PC-9 (cell line): ENCODE results near the gene ETV4. TPM values are rescaled to one million over a fixed set of nuclear protein-coding genes. Genes with fewer than 3 reads are reported as not detected.

Experiments
- BruUV-seq: library from RNA; stranded (reverse); fragments of 400-500 nt; replicated peaks from 2 replicates; lab custom pipeline; 2021; lab: Mats Ljungman, UMichigan
- CTCF ChIA-PET: fragments of 300-600 bp; sonication (Branson Sonifier 250); formaldehyde crosslinking; loops from one replicate; lab custom pipeline; 2022; ENCODE audit warnings: antibody characterized with exemption; lab: Charles Lee
- POLR2A ChIA-PET: fragments of 300-600 bp; sonication (Branson Sonifier 250); formaldehyde crosslinking; loops from one replicate; lab custom pipeline; 2022; ENCODE audit warnings: antibody characterized with exemption; ENCODE audit not compliant: unreplicated experiment; lab: Charles Lee
- DNase-seq, 2 experiments: peaks; one replicate each; pipeline versions ENCODE4 v3.0.0 to v3.0.0-alpha.2; 2015 to 2022; ENCODE audit warnings: mixed read lengths in 1 of 2
- H2AFZ ChIP-seq: fragments of 200-600 bp; sonication (generic); 2 replicates; pipeline ENCODE4 v1.8.1; 2017; ENCODE audit warnings: antibody characterized with exemption
- H3F3A ChIP-seq: fragments of 200-600 bp; sonication (generic); 2 replicates; pipeline ENCODE4 v1.8.1; 2017; ENCODE audit warnings: antibody characterized with exemption, mild to moderate bottlenecking, low read depth; ENCODE audit not compliant: insufficient read depth
- H3K27ac ChIP-seq: fragments of 200-600 bp; sonication (generic); 2 replicates; pipeline ENCODE4 v1.6.1; 2016; ENCODE audit warnings: mixed run types
- H3K27me3 ChIP-seq: fragments of 200-600 bp; sonication (generic); 2 replicates; pipeline ENCODE4 v1.6.1; 2016; ENCODE audit warnings: low read depth, mixed run types; ENCODE audit not compliant: insufficient read depth
- H3K36me3 ChIP-seq: fragments of 200-600 bp; sonication (generic); 2 replicates; pipeline ENCODE4 v1.6.1; 2016; ENCODE audit warnings: low read depth, mixed run types
- H3K4me1 ChIP-seq: fragments of 200-600 bp; sonication (generic); replicated peaks from 2 replicates; pipeline ENCODE4 v1.6.1; 2016; ENCODE audit warnings: mixed run types; ENCODE audit not compliant: insufficient read depth
- H3K4me2 ChIP-seq: fragments of 200-600 bp; sonication (generic); 2 replicates; pipeline ENCODE4 v1.6.1; 2017; ENCODE audit warnings: mixed run types
- H3K4me3 ChIP-seq: fragments of 200-600 bp; sonication (generic); 2 replicates; pipeline ENCODE4 v1.6.1; 2016; ENCODE audit warnings: mixed run types
- H3K79me2 ChIP-seq: fragments of 200-600 bp; sonication (generic); 2 replicates; pipeline ENCODE4 v1.6.1; 2017; ENCODE audit warnings: low read depth, mixed run types
- H3K9me2 ChIP-seq: fragments of 200-600 bp; sonication (generic); 2 replicates; pipeline ENCODE4 v1.8.1; 2017; ENCODE audit warnings: mild to moderate bottlenecking; ENCODE audit not compliant: insufficient read depth
- H3K9me3 ChIP-seq: fragments of 200-600 bp; sonication (generic); 2 replicates; pipeline ENCODE4 v1.8.1; 2016; ENCODE audit warnings: low read depth; ENCODE audit not compliant: insufficient read depth
- H4K20me1 ChIP-seq: fragments of 200-600 bp; sonication (generic); 2 replicates; pipeline ENCODE4 v1.8.1; 2017; ENCODE audit not compliant: insufficient read depth
- EZH2 ChIP-seq: fragments of 200-600 bp; sonication (generic); IDR thresholded peaks from 2 replicates; pipeline ENCODE4 v1.8.0; 2017; ENCODE audit warnings: antibody characterized with exemption, low read depth
- intact Hi-C: fragments of 100-400 bp; cut with micrococcal nuclease; formaldehyde crosslinking; loops from one replicate; pipeline ENCODE4 v1.10.0; 2022; ENCODE audit not compliant: unreplicated experiment
- total RNA-seq: library from RNA; stranded (reverse); gene quantifications from 2 replicates; pipeline ENCODE4 v1.2.3, GENCODE V29; 2021
- TF ChIP-seq, protein P1 (sequence below): fragments of 200-600 bp; sonication (generic); conservative IDR thresholded peaks from 2 replicates; pipeline ENCODE4 v1.6.1; 2017; ENCODE audit warnings: mixed run types, antibody characterized with exemption, mild to moderate bottlenecking, moderate library complexity

The ETV4 gene
- total RNA-seq, 1 experiment from 2014 or later = 84.2 TPM

DNA sequence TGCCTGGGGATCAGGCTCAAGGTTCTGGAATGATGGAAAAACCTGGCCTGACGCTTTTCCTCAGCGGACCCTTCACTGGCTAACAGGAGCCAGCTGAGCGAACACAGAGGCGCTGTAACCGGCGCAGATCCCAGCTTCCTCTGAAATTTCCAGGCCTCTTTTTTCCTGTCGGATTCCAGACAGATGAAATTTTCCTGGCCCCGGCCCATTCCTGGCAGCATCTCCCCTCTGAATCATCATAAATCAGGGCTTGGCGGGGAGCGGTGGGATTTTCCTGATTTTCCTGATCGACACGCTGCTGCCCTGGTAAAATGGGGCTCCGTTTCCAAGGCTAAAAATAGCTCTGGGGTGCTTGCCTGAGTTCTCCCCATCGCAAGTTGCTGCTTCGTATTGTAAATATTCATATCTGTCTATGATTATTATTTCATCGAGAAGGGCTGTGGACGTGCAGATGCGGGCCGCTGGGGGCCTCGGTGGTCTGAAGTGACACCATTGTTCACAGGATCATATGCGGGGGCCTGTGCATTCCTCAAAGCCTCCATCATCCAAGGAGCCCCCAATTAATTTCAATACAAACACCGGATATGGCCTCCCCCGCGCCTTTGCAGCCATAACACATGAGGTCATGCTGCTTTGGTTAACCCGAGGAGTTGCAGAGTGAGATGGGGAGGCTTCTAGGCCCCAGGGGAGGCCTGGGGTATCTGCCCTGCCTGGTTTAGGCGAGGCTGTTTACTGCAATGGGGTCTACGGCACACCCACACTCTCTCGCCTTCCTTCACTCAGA lies 45.8 kb upstream of the ETV4 start:
- Histone ChIP-seq H3K4me1 (peaks cover 8% of the 10 kb centered on the region), H3F3A (peaks cover 8% of the 10 kb centered on the region), H3K9me3 (no peaks in the 10 kb centered on the region), H2AFZ (no peak overlapping the region), H3K4me2 (no peak overlapping the region), H3K9me2 (no peaks in the 10 kb centered on the region), H3K27me3 (no peaks in the 10 kb centered on the region), H3K79me2 (no peaks in the 10 kb centered on the region), H4K20me1 (no peaks in the 10 kb centered on the region), H3K27ac (no peak overlapping the region), H3K4me3 (no peak overlapping the region), H3K36me3 (no peaks in the 10 kb centered on the region)
- TF ChIP-seq EZH2 = no peak
- TF ChIP-seq, protein P1, sequence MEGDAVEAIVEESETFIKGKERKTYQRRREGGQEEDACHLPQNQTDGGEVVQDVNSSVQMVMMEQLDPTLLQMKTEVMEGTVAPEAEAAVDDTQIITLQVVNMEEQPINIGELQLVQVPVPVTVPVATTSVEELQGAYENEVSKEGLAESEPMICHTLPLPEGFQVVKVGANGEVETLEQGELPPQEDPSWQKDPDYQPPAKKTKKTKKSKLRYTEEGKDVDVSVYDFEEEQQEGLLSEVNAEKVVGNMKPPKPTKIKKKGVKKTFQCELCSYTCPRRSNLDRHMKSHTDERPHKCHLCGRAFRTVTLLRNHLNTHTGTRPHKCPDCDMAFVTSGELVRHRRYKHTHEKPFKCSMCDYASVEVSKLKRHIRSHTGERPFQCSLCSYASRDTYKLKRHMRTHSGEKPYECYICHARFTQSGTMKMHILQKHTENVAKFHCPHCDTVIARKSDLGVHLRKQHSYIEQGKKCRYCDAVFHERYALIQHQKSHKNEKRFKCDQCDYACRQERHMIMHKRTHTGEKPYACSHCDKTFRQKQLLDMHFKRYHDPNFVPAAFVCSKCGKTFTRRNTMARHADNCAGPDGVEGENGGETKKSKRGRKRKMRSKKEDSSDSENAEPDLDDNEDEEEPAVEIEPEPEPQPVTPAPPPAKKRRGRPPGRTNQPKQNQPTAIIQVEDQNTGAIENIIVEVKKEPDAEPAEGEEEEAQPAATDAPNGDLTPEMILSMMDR = no peak
- intact Hi-C loops = no loop called here
- ChIA-PET POLR2A (no interaction called here), CTCF (no interaction called here)
- DNase-seq = no peak
- no TSS peak for BruUV-seq

DNA sequence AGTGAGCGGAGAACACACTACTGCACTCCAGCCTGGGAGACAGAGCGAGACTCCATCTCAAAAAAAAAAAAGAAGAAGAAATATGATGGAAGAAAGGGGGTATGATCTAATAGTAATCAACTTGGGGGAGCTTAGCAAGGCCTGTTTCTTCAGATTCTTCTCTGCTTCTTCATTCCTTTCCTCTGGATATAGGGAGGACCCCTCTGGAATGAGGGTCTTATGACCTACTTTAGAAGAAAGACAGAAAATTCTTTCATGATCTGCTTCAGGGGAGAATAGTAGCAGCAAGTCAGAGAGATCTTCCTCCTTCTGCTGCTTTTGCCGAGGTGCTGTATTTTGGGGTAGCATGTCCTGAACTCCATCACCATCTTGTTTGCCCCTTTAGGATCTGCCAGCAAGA lies 44.9 kb upstream of the ETV4 start:
- Histone ChIP-seq H3K4me2 (no peak overlapping the region), H2AFZ (no peak overlapping the region)

DNA sequence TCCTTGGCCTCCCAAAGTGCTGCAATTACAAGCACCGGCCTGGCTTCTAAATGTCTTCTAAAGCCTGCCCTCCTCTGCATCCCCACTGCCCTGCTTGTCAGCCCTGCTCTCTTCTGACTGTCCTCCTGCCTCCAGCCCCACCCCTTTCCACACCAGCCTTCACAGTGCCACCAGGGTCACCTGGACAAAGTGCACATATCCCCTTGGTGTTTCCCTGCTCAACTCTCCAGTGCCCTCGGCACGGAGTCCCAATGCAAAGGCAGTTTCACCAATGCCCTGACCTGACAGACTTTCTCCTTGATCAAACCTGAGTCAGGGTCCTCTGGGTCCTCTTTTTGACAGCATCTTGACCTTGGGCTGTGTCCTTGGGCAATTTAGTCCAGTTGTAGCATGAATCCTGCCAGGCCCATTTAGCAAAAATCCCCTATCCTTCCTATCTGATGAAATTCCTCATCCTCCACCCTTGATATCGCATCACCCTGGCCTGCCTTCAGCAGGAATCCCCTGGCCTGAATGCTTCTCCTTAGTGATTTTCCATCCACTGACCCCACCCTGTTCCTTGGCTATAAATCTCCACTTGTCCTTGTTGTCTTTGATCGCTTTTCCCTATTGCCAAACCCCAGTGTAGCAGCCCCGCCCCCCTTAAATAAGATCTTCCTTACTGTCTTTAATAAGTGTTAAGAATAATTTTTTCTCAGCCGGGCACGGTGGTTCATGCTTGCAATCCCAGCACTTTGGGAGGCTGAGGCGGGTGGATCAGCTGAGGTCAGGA lies 42.7 kb upstream of the ETV4 start:
- BruUV-seq = no TSS peak

More for the DNA sequence above, 44.9 kb upstream of the ETV4 start:
- TF ChIP-seq, protein P1 = no peak
- TF ChIP-seq EZH2 = no peak
- CTCF ChIA-PET = interaction anchor here (0.7 kb wide), 1 partner anchor 775 kb away, joined by 3 read pairs; no protein-coding TSS in a partner anchor
- POLR2A ChIA-PET = interaction anchor here (0.7 kb wide), 1 partner anchor 184 kb away, joined by 6 read pairs; no protein-coding TSS in a partner anchor
- H3K79me2 ChIP-seq = no peaks in the 10 kb centered on the region
- BruUV-seq = no TSS peak
- no peaks in the 10 kb centered on the region for H3K27me3 ChIP-seq
- DNase-seq = no peak
- H3K36me3 ChIP-seq = no peaks in the 10 kb centered on the region
- peaks cover 8% of the 10 kb centered on the region for H3K4me1 ChIP-seq
- no peak overlapping the region for H3K4me3 ChIP-seq
- H3K9me3 ChIP-seq = no peaks in the 10 kb centered on the region
- H3K27ac ChIP-seq = no peak overlapping the region
- no peaks in the 10 kb centered on the region for H3K9me2 ChIP-seq
- no peaks in the 10 kb centered on the region for H4K20me1 ChIP-seq
- H3F3A ChIP-seq = peaks cover 8% of the 10 kb centered on the region
- intact Hi-C loops = no loop called here

More for the DNA sequence above, 42.7 kb upstream of the ETV4 start:
- no peak for TF ChIP-seq EZH2
- TF ChIP-seq, protein P1 = no peak
- H4K20me1 ChIP-seq = no peaks in the 10 kb centered on the region
- no peaks in the 10 kb centered on the region for H3K9me3 ChIP-seq
- CTCF ChIA-PET = no interaction called here
- H3K27ac ChIP-seq = no peak overlapping the region
- H3K79me2 ChIP-seq = no peaks in the 10 kb centered on the region
- no peak for DNase-seq
- no peak overlapping the region for H3K4me3 ChIP-seq
- H3F3A ChIP-seq = peaks cover 4% of the 10 kb centered on the region; the same call in 1 of the 2 replicates
- intact Hi-C loops = no loop called here
- no peak overlapping the region for H2AFZ ChIP-seq
- no peaks in the 10 kb centered on the region for H3K27me3 ChIP-seq
- H3K4me2 ChIP-seq = no peak overlapping the region
- POLR2A ChIA-PET = no interaction called here
- no peaks in the 10 kb centered on the region for H3K36me3 ChIP-seq
- peaks cover 10% of the 10 kb centered on the region; the same call in 1 of the 2 replicates for H3K4me1 ChIP-seq
- no peaks in the 10 kb centered on the region for H3K9me2 ChIP-seq
